Measurements from ENCODE around the gene PIGV. TPM values are rescaled to one million over a fixed set of nuclear protein-coding genes. Genes with fewer than 3 reads are reported as not detected.
"Not testable (repeated sequence)": the region's sequence is repeated elsewhere in the genome, so short reads cannot be mapped to it uniquely, and the experiment has no call there.

PIGV gene
- total RNA-seq, 1 donor from 2014 or later: 11.5 TPM

DNA sequence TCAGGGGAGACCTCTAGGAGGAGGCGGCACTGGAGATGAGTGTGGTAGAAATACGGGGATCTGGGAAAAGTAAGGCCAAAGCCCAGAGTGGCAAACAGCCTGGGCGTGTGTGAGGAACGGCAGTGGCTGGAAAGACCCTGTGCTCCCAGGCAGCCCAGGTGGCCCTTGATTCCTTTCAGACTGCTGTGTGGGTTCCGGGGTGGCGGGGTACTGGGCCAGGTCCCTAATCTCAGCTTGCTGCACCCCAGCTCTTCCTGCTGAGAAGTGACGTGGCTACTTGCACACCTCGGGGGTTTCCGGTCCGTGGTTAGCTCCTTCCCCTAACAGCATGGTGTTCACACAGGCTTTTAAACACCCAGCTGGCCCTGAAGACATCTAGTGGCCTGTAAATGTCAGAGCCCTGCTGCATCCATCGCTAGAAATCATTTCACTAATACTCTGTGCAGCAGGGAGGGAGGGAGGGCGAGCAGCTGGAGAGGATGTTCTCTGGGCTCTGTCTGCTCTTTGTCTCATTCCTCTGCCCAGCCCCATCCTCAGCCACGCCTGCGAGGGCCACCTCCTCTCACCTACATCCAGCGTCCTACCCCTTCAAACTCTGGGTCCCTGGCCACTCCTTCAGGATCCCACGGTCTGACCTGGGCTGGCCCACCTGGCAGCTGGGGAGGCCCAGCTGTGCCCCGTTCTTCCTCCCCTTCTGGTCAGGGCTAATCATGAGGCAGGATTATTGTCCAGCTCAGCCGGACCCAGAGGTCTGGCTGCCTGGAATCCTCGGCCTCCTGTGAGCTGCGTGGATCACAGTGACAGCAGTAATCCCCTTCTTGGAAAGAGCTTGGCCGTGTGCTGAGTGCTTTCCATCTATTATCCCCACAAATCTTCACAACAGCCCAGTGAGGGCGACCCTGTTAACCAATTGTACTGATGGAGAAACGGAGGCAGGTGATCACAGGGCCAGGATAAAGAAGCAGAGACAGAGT, 46.0 kb downstream of the PIGV start:
- H3K27me3 ChIP-seq (ENCODE audit: control insufficient read depth, insufficient read depth, low read length): no peaks in the 10 kb centered on the region
- TF ChIP-seq, protein P1, sequence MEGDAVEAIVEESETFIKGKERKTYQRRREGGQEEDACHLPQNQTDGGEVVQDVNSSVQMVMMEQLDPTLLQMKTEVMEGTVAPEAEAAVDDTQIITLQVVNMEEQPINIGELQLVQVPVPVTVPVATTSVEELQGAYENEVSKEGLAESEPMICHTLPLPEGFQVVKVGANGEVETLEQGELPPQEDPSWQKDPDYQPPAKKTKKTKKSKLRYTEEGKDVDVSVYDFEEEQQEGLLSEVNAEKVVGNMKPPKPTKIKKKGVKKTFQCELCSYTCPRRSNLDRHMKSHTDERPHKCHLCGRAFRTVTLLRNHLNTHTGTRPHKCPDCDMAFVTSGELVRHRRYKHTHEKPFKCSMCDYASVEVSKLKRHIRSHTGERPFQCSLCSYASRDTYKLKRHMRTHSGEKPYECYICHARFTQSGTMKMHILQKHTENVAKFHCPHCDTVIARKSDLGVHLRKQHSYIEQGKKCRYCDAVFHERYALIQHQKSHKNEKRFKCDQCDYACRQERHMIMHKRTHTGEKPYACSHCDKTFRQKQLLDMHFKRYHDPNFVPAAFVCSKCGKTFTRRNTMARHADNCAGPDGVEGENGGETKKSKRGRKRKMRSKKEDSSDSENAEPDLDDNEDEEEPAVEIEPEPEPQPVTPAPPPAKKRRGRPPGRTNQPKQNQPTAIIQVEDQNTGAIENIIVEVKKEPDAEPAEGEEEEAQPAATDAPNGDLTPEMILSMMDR (IDR thresholded peaks at IDR 0.05; ENCODE audit: insufficient read depth, low read length, poor library complexity, severe bottlenecking): no peak
- peaks cover 1% of the 10 kb centered on the region for H3K36me3 ChIP-seq (ENCODE audit: control insufficient read depth, insufficient read depth, low read length)
- no peak overlapping the region for H3K4me3 ChIP-seq (ENCODE audit: low read depth, low read length)
- DNase-seq (ENCODE audit: low read depth): no peak

DNA sequence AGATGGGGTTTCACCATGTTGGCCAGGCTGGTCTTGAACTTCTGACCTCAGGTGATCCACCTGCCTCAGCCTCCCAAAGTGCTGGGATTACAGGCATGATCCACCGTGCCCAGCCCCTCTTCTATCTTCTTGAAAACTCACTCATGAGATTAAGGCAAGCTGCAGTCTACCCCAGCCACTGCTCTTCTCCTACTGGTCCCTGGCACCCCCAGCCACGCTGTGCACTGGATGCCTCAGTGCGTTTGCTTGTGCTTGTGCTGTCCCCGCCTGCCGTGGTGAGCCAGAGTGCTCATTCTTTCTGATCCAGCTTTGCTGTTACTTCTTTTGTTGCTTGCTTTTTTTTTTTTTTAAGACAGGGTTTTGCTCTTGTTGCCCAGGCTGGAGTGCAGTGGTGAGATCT, 49.9 kb downstream of the PIGV start:
- H3K4me3 ChIP-seq (ENCODE audit: low read depth, low read length); H3K27me3 ChIP-seq (ENCODE audit: control insufficient read depth, insufficient read depth, low read length); H3K36me3 ChIP-seq (ENCODE audit: control insufficient read depth, insufficient read depth, low read length); DNase-seq (ENCODE audit: low read depth): not testable (repeated sequence)

DNA sequence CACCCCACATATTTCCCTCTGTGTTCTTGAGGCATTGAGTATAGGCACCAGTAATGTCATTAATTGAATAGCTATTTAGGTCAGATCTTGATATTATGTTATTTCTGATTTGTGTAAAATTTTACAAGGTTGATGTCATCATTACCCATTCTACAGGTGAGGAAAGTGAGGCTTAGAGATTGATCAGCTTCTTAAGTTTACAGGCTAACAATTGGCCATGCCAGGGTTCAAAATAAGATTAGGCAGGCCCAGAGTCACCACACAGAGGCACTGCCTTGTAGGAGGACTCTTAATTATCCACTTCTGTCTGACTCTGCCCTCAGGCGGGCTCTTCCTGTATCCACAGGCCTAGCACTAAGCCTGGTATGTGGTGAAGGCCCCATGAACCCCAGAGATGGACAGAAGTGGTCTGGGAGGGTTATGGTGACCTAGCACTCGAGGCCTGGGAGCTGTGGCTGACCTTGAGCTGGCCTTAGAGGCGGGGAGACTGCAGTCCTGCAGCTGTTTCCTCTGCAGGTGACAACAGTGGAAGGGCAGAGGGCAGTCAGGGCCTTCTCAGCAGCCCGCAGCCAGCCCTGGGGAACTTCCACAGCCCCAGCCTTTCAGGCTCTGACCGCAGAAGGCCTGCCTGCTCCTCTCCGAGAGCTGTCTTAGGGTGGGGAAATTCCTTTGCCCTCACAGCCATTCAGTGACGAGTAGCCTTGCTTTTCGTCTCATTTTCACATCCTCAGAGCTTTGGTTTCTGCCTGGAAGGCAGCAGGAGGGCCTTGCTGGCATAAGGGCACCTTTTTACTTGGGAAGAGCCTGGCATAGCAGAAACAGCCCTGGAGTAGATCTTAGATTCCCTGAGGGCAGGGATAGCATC, 51.0 kb downstream of the PIGV start:
- TF ChIP-seq, protein P1 (IDR thresholded peaks at IDR 0.05; ENCODE audit: insufficient read depth, low read length, poor library complexity, severe bottlenecking): no peak
- Histone ChIP-seq H3K36me3 (ENCODE audit: control insufficient read depth, insufficient read depth, low read length) (peaks cover 2% of the 10 kb centered on the region), H3K4me3 (ENCODE audit: low read depth, low read length) (no peak overlapping the region), H3K27me3 (ENCODE audit: control insufficient read depth, insufficient read depth, low read length) (no peaks in the 10 kb centered on the region)
- DNase-seq (ENCODE audit: low read depth): no peak

DNA sequence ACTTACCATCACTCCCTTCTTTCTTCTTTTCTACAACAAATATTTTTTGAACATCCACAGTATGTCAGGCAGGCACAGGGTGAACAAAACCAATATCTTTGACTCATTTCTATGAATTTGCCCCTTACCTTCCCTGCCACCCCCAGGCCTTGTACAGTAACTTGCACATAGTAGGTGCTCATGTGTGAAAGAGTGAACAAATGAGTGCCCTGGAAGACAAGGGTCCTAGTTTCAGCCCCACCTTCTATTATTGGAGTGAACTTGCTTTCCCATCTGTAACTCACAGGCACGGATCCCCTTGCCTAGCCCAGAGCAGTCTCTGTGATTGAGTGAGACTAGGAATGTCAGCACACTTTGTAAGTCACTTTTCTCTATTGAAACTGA, 51.6 kb downstream of the PIGV start:
- Histone ChIP-seq H3K27me3 (ENCODE audit: control insufficient read depth, insufficient read depth, low read length) (no peaks in the 10 kb centered on the region), H3K4me3 (ENCODE audit: low read depth, low read length) (no peak overlapping the region), H3K36me3 (ENCODE audit: control insufficient read depth, insufficient read depth, low read length) (peaks cover 2% of the 10 kb centered on the region)
- TF ChIP-seq, protein P1 (IDR thresholded peaks at IDR 0.05; ENCODE audit: insufficient read depth, low read length, poor library complexity, severe bottlenecking): no peak
- no peak for DNase-seq (ENCODE audit: low read depth)

DNA sequence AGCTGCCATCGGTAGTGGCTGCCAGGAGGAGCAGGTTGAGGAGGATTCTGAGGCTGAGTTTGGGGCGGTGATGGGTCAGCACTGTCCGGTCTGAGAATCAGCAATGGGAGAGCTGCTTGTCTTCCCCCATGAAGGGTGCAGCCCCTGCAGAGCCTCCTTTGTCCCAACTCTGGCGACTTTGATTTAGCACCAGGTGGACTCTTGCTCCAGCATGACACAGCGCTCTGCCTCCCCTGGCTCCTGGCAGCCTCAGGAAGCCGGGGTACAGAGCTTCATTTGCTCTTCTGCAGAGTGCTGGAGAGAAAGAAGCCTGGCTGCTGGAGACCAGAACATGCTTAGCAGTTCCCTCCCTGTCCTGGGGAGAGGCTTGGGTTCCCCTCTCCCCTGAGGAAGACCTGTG, 52.0 kb downstream of the PIGV start:
- Histone ChIP-seq H3K36me3 (ENCODE audit: control insufficient read depth, insufficient read depth, low read length) (peaks cover 1% of the 10 kb centered on the region), H3K27me3 (ENCODE audit: control insufficient read depth, insufficient read depth, low read length) (no peaks in the 10 kb centered on the region), H3K4me3 (ENCODE audit: low read depth, low read length) (no peak overlapping the region)
- TF ChIP-seq, protein P1 (IDR thresholded peaks at IDR 0.05; ENCODE audit: insufficient read depth, low read length, poor library complexity, severe bottlenecking): no peak
- DNase-seq (ENCODE audit: low read depth): no peak
